ENCODE results near the gene ZNF532.

- no peak for TF ChIP-seq EZH2 (IDR thresholded peaks at IDR 0.05; ENCODE audit: borderline replicate concordance, low read length)
- TF ChIP-seq, protein P1, sequence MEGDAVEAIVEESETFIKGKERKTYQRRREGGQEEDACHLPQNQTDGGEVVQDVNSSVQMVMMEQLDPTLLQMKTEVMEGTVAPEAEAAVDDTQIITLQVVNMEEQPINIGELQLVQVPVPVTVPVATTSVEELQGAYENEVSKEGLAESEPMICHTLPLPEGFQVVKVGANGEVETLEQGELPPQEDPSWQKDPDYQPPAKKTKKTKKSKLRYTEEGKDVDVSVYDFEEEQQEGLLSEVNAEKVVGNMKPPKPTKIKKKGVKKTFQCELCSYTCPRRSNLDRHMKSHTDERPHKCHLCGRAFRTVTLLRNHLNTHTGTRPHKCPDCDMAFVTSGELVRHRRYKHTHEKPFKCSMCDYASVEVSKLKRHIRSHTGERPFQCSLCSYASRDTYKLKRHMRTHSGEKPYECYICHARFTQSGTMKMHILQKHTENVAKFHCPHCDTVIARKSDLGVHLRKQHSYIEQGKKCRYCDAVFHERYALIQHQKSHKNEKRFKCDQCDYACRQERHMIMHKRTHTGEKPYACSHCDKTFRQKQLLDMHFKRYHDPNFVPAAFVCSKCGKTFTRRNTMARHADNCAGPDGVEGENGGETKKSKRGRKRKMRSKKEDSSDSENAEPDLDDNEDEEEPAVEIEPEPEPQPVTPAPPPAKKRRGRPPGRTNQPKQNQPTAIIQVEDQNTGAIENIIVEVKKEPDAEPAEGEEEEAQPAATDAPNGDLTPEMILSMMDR (conservative IDR thresholded peaks at IDR 0.05 in 1 of 2, IDR thresholded peaks at IDR 0.05 in 1 of 2; ENCODE audit: extremely low read depth in 1 of 2, insufficient read depth in 1 of 2, low read depth in 1 of 2, low read length in 2 of 2): no peak
Observed at GRCh38 chr18:58943896-58944295, 79.2 kb downstream of the ZNF532 start.
